HepG2 (cell line): ENCODE measurements around the gene FYTTD1. TPM values are rescaled to one million over a fixed set of nuclear protein-coding genes. Genes with fewer than 3 reads are reported as not detected.

ENCODE experiments used
- ATF6 ChIP-seq: sonication (generic); formaldehyde crosslinking; conservative IDR thresholded peaks from 2 replicates; pipeline ENCODE4 v1.4.0; 2020; ENCODE audit warnings: missing genetic modification reagents
- ATF7 ChIP-seq, 2 experiments: fragments of 450-650 bp in 1 of 2; sonication (generic) in 1 of 2; formaldehyde crosslinking in 1 of 2; IDR thresholded peaks; 2 replicates each; pipeline versions ENCODE4 v1.4.0 to v1.6.1; 2016 to 2020; ENCODE audit warnings: antibody characterized with exemption in 1 of 2, mild to moderate bottlenecking in 1 of 2, missing genetic modification reagents in 1 of 2
- ATM ChIP-seq: fragments of 450-650 bp; IDR thresholded peaks from 2 replicates; pipeline ENCODE4 v1.7.1; 2017; ENCODE audit warnings: mild to moderate bottlenecking, borderline replicate concordance
- BHLHE40 ChIP-seq: IDR thresholded peaks from 2 replicates; pipeline ENCODE4 v1.6.1; 2011; ENCODE audit warnings: low read length, improper control_type of control experiment
- ESRRA ChIP-seq: sonication (generic); formaldehyde crosslinking; IDR thresholded peaks from 2 replicates; pipeline ENCODE4 v1.5.1; 2020; ENCODE audit warnings: mild to moderate bottlenecking, low read depth, missing genetic modification reagents
- HNRNPLL ChIP-seq: fragments of 200-400 bp; formaldehyde crosslinking; IDR thresholded peaks from 2 replicates; pipeline ENCODE4 v1.6.1; 2017; ENCODE audit warnings: mild to moderate bottlenecking, low read depth, low read length; ENCODE audit not compliant: poor library complexity, severe bottlenecking
- NFATC3 ChIP-seq: sonication (generic); formaldehyde crosslinking; IDR thresholded peaks from 2 replicates; pipeline ENCODE4 v1.5.1; 2020; ENCODE audit warnings: mild to moderate bottlenecking, missing genetic modification reagents
- PAX8 ChIP-seq: sonication (generic); formaldehyde crosslinking; IDR thresholded peaks from 2 replicates; pipeline ENCODE4 v1.8.0; 2022; ENCODE audit warnings: mild to moderate bottlenecking, missing genetic modification reagents, borderline replicate concordance
- RAD21 ChIP-seq: fragments of 450-650 bp; formaldehyde crosslinking; IDR thresholded peaks from 2 replicates; pipeline ENCODE4 v1.5.0; 2020; ENCODE audit warnings: mild to moderate bottlenecking
- RARA ChIP-seq: IDR thresholded peaks from 2 replicates; pipeline ENCODE4 v1.6.1; 2016; ENCODE audit warnings: missing genetic modification reagents, missing compliant biosample characterization
- REST ChIP-seq, 2 experiments: IDR thresholded peaks; 2 replicates each; pipeline ENCODE4 v1.6.1; 2011 to 2012; ENCODE audit warnings: low read length in 2 of 2, borderline replicate concordance in 1 of 2, low read depth in 1 of 2, mild to moderate bottlenecking in 1 of 2, moderate library complexity in 1 of 2
- SOX5 ChIP-seq: IDR thresholded peaks from 2 replicates; pipeline ENCODE4 v1.6.1; 2016; ENCODE audit warnings: borderline replicate concordance
- SRF ChIP-seq: IDR thresholded peaks from 2 replicates; pipeline ENCODE4 v1.6.1; 2011; ENCODE audit warnings: mild to moderate bottlenecking, low read depth, low read length, moderate library complexity
- SUZ12 ChIP-seq: fragments of 150-350 bp; IDR thresholded peaks from 2 replicates; pipeline ENCODE4 v1.6.1; 2014; ENCODE audit warnings: low read depth, low read length
- U2AF2 ChIP-seq: fragments of 200-400 bp; formaldehyde crosslinking; IDR thresholded peaks from 2 replicates; pipeline ENCODE4 v1.6.1; 2017; ENCODE audit warnings: low read depth, mild to moderate bottlenecking, low read length
- ZBTB43 ChIP-seq: sonication (generic); formaldehyde crosslinking; conservative IDR thresholded peaks from 2 replicates; pipeline ENCODE4 v1.4.0; 2020; ENCODE audit warnings: missing genetic modification reagents
- ZNF12 ChIP-seq: sonication (generic); formaldehyde crosslinking; IDR thresholded peaks from 2 replicates; pipeline ENCODE4 v1.5.0; 2020; ENCODE audit warnings: missing genetic modification reagents
- ZNF367 ChIP-seq: sonication (generic); formaldehyde crosslinking; IDR thresholded peaks from 2 replicates; pipeline ENCODE4 v1.4.0; 2020; ENCODE audit warnings: missing genetic modification reagents, borderline replicate concordance
- ZNF501 ChIP-seq: sonication (generic); formaldehyde crosslinking; IDR thresholded peaks from 2 replicates; pipeline ENCODE4 v1.5.1; 2020; ENCODE audit warnings: mild to moderate bottlenecking, moderate library complexity, missing genetic modification reagents
- ZNF572 ChIP-seq: sonication (generic); formaldehyde crosslinking; IDR thresholded peaks from 2 replicates; pipeline ENCODE4 v1.5.1; 2020; ENCODE audit warnings: mild to moderate bottlenecking, missing genetic modification reagents
- ZNF709 ChIP-seq: sonication (generic); formaldehyde crosslinking; IDR thresholded peaks from 2 replicates; pipeline ENCODE4 v1.5.0; 2020; ENCODE audit warnings: mild to moderate bottlenecking, missing genetic modification reagents
- ZNF747 ChIP-seq: sonication (generic); formaldehyde crosslinking; IDR thresholded peaks from 2 replicates; pipeline ENCODE4 v1.8.1; 2023; ENCODE audit warnings: missing genetic modification reagents, mild to moderate bottlenecking, borderline replicate concordance
- ZNF841 ChIP-seq: sonication (generic); formaldehyde crosslinking; IDR thresholded peaks from 2 replicates; pipeline ENCODE4 v1.8.1; 2023; ENCODE audit warnings: missing genetic modification reagents, borderline replicate concordance
- ZSCAN29 ChIP-seq: sonication (generic); formaldehyde crosslinking; conservative IDR thresholded peaks from 2 replicates; pipeline ENCODE4 v1.4.0; 2020; ENCODE audit warnings: mild to moderate bottlenecking, missing genetic modification reagents
- polyA plus RNA-seq, 8 experiments: library from polyadenylated mRNA; depleted of rRNA in 3 of 8; stranded (reverse) in 7 of 8; unstranded in 1 of 8; fragments of >200 nt; fragmentation: Illumina TruSeq in 4 of 8; extraction: Trizol in 4 of 8; gene quantifications; 2 replicates each; pipeline versions ENCODE4 v1.2.1 to v1.2.3, GENCODE V29; 2011 to 2016; ENCODE audit warnings: low read depth in 4 of 8, missing spikeins in 1 of 8, mixed read lengths in 1 of 8; ENCODE audit not compliant: insufficient read depth in 1 of 8
- total RNA-seq, 5 experiments: library from RNA; depleted of rRNA; stranded (reverse); fragments of >200 nt; fragmentation: Illumina TruSeq; extraction: Trizol; gene quantifications; 2 replicates each; pipeline ENCODE4 v1.2.3, GENCODE V29; 2016; ENCODE audit warnings: low read depth in 1 of 5

FYTTD1 gene
- total and polyA plus RNA-seq, 2 of the 13 experiments (the other 11 are each of a cell fraction or from before 2014, with no cell fraction given), result 6.5 to 28.8 TPM

GRCh38 chr3:197750396-197750831 is 731 bp downstream of the FYTTD1 start (continued):
- TF ChIP-seq ATF6 (no peak), NFATC3 (CRISPR knock-in tag) (no peak), BHLHE40 (no peak), REST (IDR thresholded peaks at IDR 0.05; ENCODE audit: borderline replicate concordance in 1 of 2, low read depth in 1 of 2, low read length in 2 of 2) (no peak; a peak in 1 of 4 replicates), ZNF747 (CRISPR knock-in tag) (no peak), ATF7 (IDR thresholded peaks at IDR 0.05) (no peak), ATF7 (CRISPR knock-in tag; IDR thresholded peaks at IDR 0.05) (no peak), ZNF572 (CRISPR knock-in tag) (no peak), U2AF2 (no peak), ATM (no peak), RAD21 (CRISPR knock-in tag) (0 out of 2 replicates have a peak, but pooled peaks have one; percentile 21), HNRNPLL (no peak), ZSCAN29 (CRISPR knock-in tag) (no peak), ZNF367 (CRISPR knock-in tag) (no peak), SOX5 (0 out of 2 replicates have a peak, but pooled peaks have one; percentile 1), ZNF709 (CRISPR knock-in tag) (no peak), SRF (no peak), ZBTB43 (CRISPR knock-in tag) (no peak), RARA (CRISPR knock-in tag) (no peak), ZNF501 (peak; percentile 20; the same call in 1 of the 2 replicates), ZNF841 (CRISPR knock-in tag) (no peak), PAX8 (no peak), SUZ12 (no peak), ESRRA (CRISPR knock-in tag) (no peak), ZNF12 (CRISPR knock-in tag) (no peak)
